ENCODE measurements around the gene AFAP1L1.
A peak's percentile ranks its signal among the peaks of the same experiment; 100 is the strongest.

Gene AFAP1L1

GRCh38 chr5:149264439-149265067 lies 7.1 kb upstream of the AFAP1L1 start (continued):
- TF ChIP-seq ZNF518A (tag by site-specific recombination; conservative IDR thresholded peaks at IDR 0.05; ENCODE audit: low read depth), result no peak
- no peak for TF ChIP-seq ZNF580 (tag by site-specific recombination; IDR thresholded peaks at IDR 0.05)
- TF ChIP-seq ZNF335 (tag by site-specific recombination; conservative IDR thresholded peaks at IDR 0.05), result peak; percentile 43; the same call in 1 of the 2 replicates
- TF ChIP-seq ZNF266 (tag by site-specific recombination; IDR thresholded peaks at IDR 0.05; ENCODE audit: low read depth), result no peak
- TF ChIP-seq ZNF785 (tag by site-specific recombination; IDR thresholded peaks at IDR 0.05), result no peak
- no peak for TF ChIP-seq ZNF18 (tag by site-specific recombination; IDR thresholded peaks at IDR 0.05)

- Histone ChIP-seq H3K9me3 (ENCODE audit: control insufficient read depth, insufficient read depth, low read depth, low read length) (no peaks in the 10 kb centered on the region), H3K36me3 (ENCODE audit: control insufficient read depth in 2 of 2, insufficient read depth in 1 of 2, low read length in 2 of 2) (no peaks in the 10 kb centered on the region), H3K4me3 (ENCODE audit: low read depth, low read length) (no peak overlapping the region), H3K4me1 (ENCODE audit: control insufficient read depth, insufficient read depth, low read length) (no peaks in the 10 kb centered on the region), H3K27ac (ENCODE audit: extremely low read depth, low read depth, low read length) (no peak overlapping the region)
- no peak for TF ChIP-seq ZSCAN16 (tag by site-specific recombination; IDR thresholded peaks at IDR 0.05)
- ChIA-PET CTCF (interaction anchor here (0.7 to 2.8 kb wide), 25 partner anchors 10 to 534 kb away, joined by 3 to 14 read pairs (median 4); no protein-coding TSS in a partner anchor), POLR2A (no interaction called here)
Measured at GRCh38 chr5:149265068-149265465, 6.6 kb upstream of the AFAP1L1 start.

- no peaks in the 10 kb centered on the region for H3K9me3 ChIP-seq (ENCODE audit: control insufficient read depth, insufficient read depth, low read depth, low read length)
- TF ChIP-seq ZNF223 (tag by site-specific recombination; IDR thresholded peaks at IDR 0.05), result no peak
- TF ChIP-seq ZNF544 (tag by site-specific recombination; IDR thresholded peaks at IDR 0.05), result no peak
- no peak for TF ChIP-seq ZSCAN30 (tag by site-specific recombination; IDR thresholded peaks at IDR 0.05)
- TF ChIP-seq ZNF16 (tag by site-specific recombination; IDR thresholded peaks at IDR 0.05; ENCODE audit: low read depth), result no peak
- TF ChIP-seq CTCF (tag by site-specific recombination; IDR thresholded peaks at IDR 0.05), result no peak
- no peak for TF ChIP-seq ZNF707 (tag by site-specific recombination; IDR thresholded peaks at IDR 0.05)
- TF ChIP-seq SP2 (tag by site-specific recombination; IDR thresholded peaks at IDR 0.05), result no peak
- TF ChIP-seq ZNF292 (tag by site-specific recombination; IDR thresholded peaks at IDR 0.05; ENCODE audit: borderline replicate concordance, low read depth), result no peak
- no peaks in the 10 kb centered on the region for H3K36me3 ChIP-seq (ENCODE audit: control insufficient read depth in 2 of 2, insufficient read depth in 1 of 2, low read length in 2 of 2)
- H3K4me3 ChIP-seq (ENCODE audit: low read depth, low read length), result no peak overlapping the region
- ChIA-PET POLR2A (no interaction called here), CTCF (interaction anchor here (0.7 to 2.8 kb wide), 26 partner anchors 9 to 535 kb away, joined by 3 to 14 read pairs (median 4); no protein-coding TSS in a partner anchor)
- no peaks in the 10 kb centered on the region for H3K4me1 ChIP-seq (ENCODE audit: control insufficient read depth, insufficient read depth, low read length)
- H3K27ac ChIP-seq (ENCODE audit: extremely low read depth, low read depth, low read length), result no peak overlapping the region
Measured at GRCh38 chr5:149265597-149265996, 6.1 kb upstream of the AFAP1L1 start.

Measured in HEK293 (cell line).